Measurements from ENCODE around the gene MMP20. TPM values are rescaled to one million over a fixed set of nuclear protein-coding genes. Genes with fewer than 3 reads are reported as not detected.

MMP20 gene
- total RNA-seq, 4 donors from 2014 or later, result not detected

GRCh38 chr11:102615077-102615893 lies 9.8 kb downstream of the MMP20 start:
- no peak overlapping the region for H3K27ac ChIP-seq
- no peaks in the 10 kb centered on the region for H3K9me3 ChIP-seq
- H3K4me1 ChIP-seq, result peaks cover 0 to 3% (median 0%) of the 10 kb centered on the region in 4 donors
- TF ChIP-seq POLR2A (IDR thresholded peaks at IDR 0.05), result no peak
- TF ChIP-seq CTCF (IDR thresholded peaks at IDR 0.05), result no peak
- H3K27me3 ChIP-seq, result no peaks in the 10 kb centered on the region
- no peak overlapping the region for H3K4me3 ChIP-seq
- DNase-seq, result no peak
- H3K36me3 ChIP-seq, result no peaks in the 10 kb centered on the region

GRCh38 chr11:102614485-102614884 lies 10.6 kb downstream of the MMP20 start:
- TF ChIP-seq CTCF (IDR thresholded peaks at IDR 0.05) (no peak), POLR2A (IDR thresholded peaks at IDR 0.05) (no peak)
- Histone ChIP-seq H3K4me3 (no peak overlapping the region), H3K9me3 (no peaks in the 10 kb centered on the region), H3K27me3 (no peaks in the 10 kb centered on the region), H3K36me3 (no peaks in the 10 kb centered on the region), H3K27ac (no peak overlapping the region), H3K4me1 (peaks cover 0 to 3% (median 0%) of the 10 kb centered on the region in 4 donors)
- DNase-seq, result no peak

GRCh38 chr11:102614031-102614430 lies 11.1 kb downstream of the MMP20 start:
- Histone ChIP-seq H3K27ac (no peak overlapping the region), H3K27me3 (no peaks in the 10 kb centered on the region), H3K4me3 (no peak overlapping the region), H3K4me1 (peaks cover 0 to 3% (median 0%) of the 10 kb centered on the region in 4 donors), H3K9me3 (no peaks in the 10 kb centered on the region), H3K36me3 (no peaks in the 10 kb centered on the region)
- no peak for DNase-seq
- TF ChIP-seq POLR2A (IDR thresholded peaks at IDR 0.05), result no peak
- TF ChIP-seq CTCF (IDR thresholded peaks at IDR 0.05), result no peak

- no peaks in the 10 kb centered on the region for H3K36me3 ChIP-seq
- no peak for DNase-seq
- H3K4me3 ChIP-seq, result no peak overlapping the region
- H3K4me1 ChIP-seq, result peaks cover 0 to 3% (median 0%) of the 10 kb centered on the region in 4 donors
- H3K9me3 ChIP-seq, result no peaks in the 10 kb centered on the region
- H3K27me3 ChIP-seq, result no peaks in the 10 kb centered on the region
- no peak for TF ChIP-seq POLR2A (IDR thresholded peaks at IDR 0.05)
- no peak for TF ChIP-seq CTCF (IDR thresholded peaks at IDR 0.05)
- no peak overlapping the region for H3K27ac ChIP-seq
Measured at GRCh38 chr11:102613450-102613849, 11.7 kb downstream of the MMP20 start.

- no peak overlapping the region for H3K27ac ChIP-seq
- peaks cover 0 to 3% (median 0%) of the 10 kb centered on the region in 4 donors for H3K4me1 ChIP-seq
- no peak for TF ChIP-seq CTCF (IDR thresholded peaks at IDR 0.05)
- no peak for TF ChIP-seq POLR2A (IDR thresholded peaks at IDR 0.05)
- no peak for DNase-seq
- H3K9me3 ChIP-seq, result no peaks in the 10 kb centered on the region
- no peaks in the 10 kb centered on the region for H3K27me3 ChIP-seq
- H3K4me3 ChIP-seq, result no peak overlapping the region
- no peaks in the 10 kb centered on the region for H3K36me3 ChIP-seq
Measured at GRCh38 chr11:102611291-102611690, 13.8 kb downstream of the MMP20 start.
